OCI-LY7 (cell line): ENCODE results near the gene GALNT7.

ENCODE experiments used
- CTCF ChIP-seq: fragments of 200-600 bp; sonication (generic); conservative IDR thresholded peaks from 2 replicates; pipeline ENCODE4 v1.5.1; 2014; ENCODE audit warnings: mild to moderate bottlenecking, antibody characterized with exemption, low read length, moderate library complexity, mixed read lengths
- EZH2phosphoT487 ChIP-seq: fragments of 200-600 bp; sonication (generic); IDR thresholded peaks from 2 replicates; pipeline ENCODE4 v1.6.1; 2018; ENCODE audit warnings: low read depth, borderline replicate concordance, mild to moderate bottlenecking, mixed run types, antibody characterized with exemption, low read length, moderate library complexity, mixed read lengths

DNA sequence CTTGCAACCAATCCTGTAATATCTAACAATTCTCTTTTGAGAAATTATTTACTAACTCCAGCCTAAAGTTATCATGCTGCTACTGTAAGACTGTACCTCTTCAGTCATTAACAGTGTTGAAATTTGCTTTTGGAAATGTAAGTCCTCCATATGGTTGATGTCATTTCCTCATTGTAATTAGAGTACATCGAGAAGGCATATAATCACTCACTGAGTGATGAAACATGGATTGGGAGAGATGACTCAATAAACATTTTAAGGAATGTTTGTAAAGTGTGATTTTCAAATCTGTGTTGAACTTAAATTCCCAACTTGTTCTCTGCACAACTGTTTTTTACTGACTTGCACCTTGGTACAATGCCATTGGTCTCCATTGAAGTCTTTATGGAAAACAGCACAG is 104.4 kb downstream of the GALNT7 start:
- no peak for TF ChIP-seq CTCF
- TF ChIP-seq EZH2phosphoT487: no peak
